HCT116 (cell line): ENCODE data around the gene KIAA0232. TPM values are rescaled to one million over a fixed set of nuclear protein-coding genes. Genes with fewer than 3 reads are reported as not detected.

ENCODE experiments used
- ATAC-seq: fragments of 200-7000 bp; cut with Tn5 transposase; 2 replicates; pipeline ENCODE4 v1.9.1; 2020; ENCODE audit warnings: mild to moderate bottlenecking, moderate library complexity
- Bru-seq: library from RNA; stranded (reverse); fragments of 400-500 nt; gene quantifications from one replicate; lab custom pipeline; 2021; lab: Mats Ljungman, UMichigan
- BruChase-seq, 2 experiments: library from RNA; stranded (reverse); fragments of 400-500 nt; gene quantifications; one replicate each; lab custom pipeline; 2021; lab: Mats Ljungman, UMichigan
- BruUV-seq: library from RNA; stranded (reverse); fragments of 400-500 nt; replicated peaks from 2 replicates; lab custom pipeline; 2021; lab: Mats Ljungman, UMichigan
- CTCF ChIA-PET: fragments of 300-600 bp; sonication (Branson Sonifier 250); formaldehyde crosslinking; loops from one replicate; lab custom pipeline; 2021; ENCODE audit warnings: antibody characterized with exemption; lab: Charles Lee
- POLR2A ChIA-PET: fragments of 300-600, 350-600 bp; sonication (Branson Sonifier 250); formaldehyde crosslinking; loops from one replicate; lab custom pipeline; 2021; ENCODE audit warnings: antibody characterized with exemption; lab: Charles Lee
- RAD21 ChIA-PET, 2 experiments: fragments of 300-600 bp; sonication (Branson Sonifier 250); formaldehyde crosslinking; loops; one replicate each; lab custom pipeline; 2023; ENCODE audit warnings: low total read pairs in 2 of 2; ENCODE audit not compliant: uncharacterized antibody in 2 of 2, unreplicated experiment in 2 of 2, low non-redundant PET in 1 of 2; lab: Charles Lee
- DNase-seq: peaks from one replicate; pipeline ENCODE4 v3.0.0-alpha.2; 2010; ENCODE audit warnings: low read depth, low spot score
- H2AFZ ChIP-seq: fragments of 200-600 bp; shearing (Covaris generic), sonication (generic); 2 replicates; pipeline ENCODE4 v1.6.1; 2017; ENCODE audit warnings: low read depth, mixed run types, mixed read lengths, antibody characterized with exemption, low read length; ENCODE audit not compliant: poor library complexity, severe bottlenecking
- H3K27ac ChIP-seq: 2 replicates; pipeline ENCODE4 v1.5.1; 2012; ENCODE audit warnings: low read depth, low read length
- H3K27me3 ChIP-seq: fragments of 200-600 bp; sonication (generic); 2 replicates; pipeline ENCODE4 v1.6.1; 2016; ENCODE audit warnings: mixed run types, low read length, mixed read lengths; ENCODE audit not compliant: insufficient read depth
- H3K36me3 ChIP-seq, 2 experiments: fragments of 200-500 bp in 1 of 2; fragments of 200-600 bp in 1 of 2; sonication (Bioruptor generic) in 1 of 2; sonication (generic) in 1 of 2; 2 replicates each; pipeline versions ENCODE4 v1.5.1 to v1.6.1; 2014 to 2016; ENCODE audit warnings: low read length in 2 of 2, inconsistent platforms in 1 of 2, mixed read lengths in 1 of 2, mixed run types in 1 of 2; ENCODE audit not compliant: insufficient read depth in 2 of 2, control insufficient read depth in 1 of 2
- H3K4me1 ChIP-seq, 2 experiments: fragments of 200-600 bp in 1 of 2; sonication (generic) in 1 of 2; 2 replicates each; pipeline versions ENCODE4 v1.5.1 to v1.6.1; 2012 to 2017; ENCODE audit warnings: low read length in 2 of 2, inconsistent platforms in 1 of 2, mild to moderate bottlenecking in 1 of 2, mixed read lengths in 1 of 2, mixed run types in 1 of 2, moderate library complexity in 1 of 2; ENCODE audit not compliant: insufficient read depth in 2 of 2, control insufficient read depth in 1 of 2
- H3K4me2 ChIP-seq: fragments of 200-600 bp; sonication (generic); 2 replicates; pipeline ENCODE4 v1.6.1; 2017; ENCODE audit warnings: mixed run types, low read length, mixed read lengths
- H3K4me3 ChIP-seq, 2 experiments: fragments of 200-600 bp in 1 of 2; sonication (generic) in 1 of 2; replicated peaks in 1 of 2; 2 replicates each; pipeline ENCODE4 v1.5.1; 2011 to 2016; ENCODE audit warnings: low read length in 2 of 2, control low read depth in 1 of 2, low read depth in 1 of 2, mild to moderate bottlenecking in 1 of 2, mixed read lengths in 1 of 2, mixed run types in 1 of 2
- H3K79me2 ChIP-seq: fragments of 200-600 bp; sonication (generic); 2 replicates; pipeline ENCODE4 v1.6.1; 2017; ENCODE audit warnings: mild to moderate bottlenecking, mixed run types, low read length, moderate library complexity, mixed read lengths; ENCODE audit not compliant: insufficient read depth
- H3K9ac ChIP-seq: fragments of 200-600 bp; sonication (generic); 2 replicates; pipeline ENCODE4 v1.6.1; 2016; ENCODE audit warnings: low read length, mixed read lengths
- H3K9me2 ChIP-seq: fragments of 200-600 bp; sonication (generic), shearing (Covaris generic); 2 replicates; pipeline ENCODE4 v1.6.1; 2017; ENCODE audit warnings: mixed run types, mild to moderate bottlenecking, moderate library complexity; ENCODE audit not compliant: insufficient read depth
- H3K9me3 ChIP-seq, 2 experiments: fragments of 200-500 bp in 1 of 2; fragments of 200-600 bp in 1 of 2; sonication (Bioruptor generic) in 1 of 2; sonication (generic) in 1 of 2; 2 replicates each; pipeline ENCODE4 v1.6.1; 2014 to 2017; ENCODE audit warnings: low read length in 2 of 2, mixed read lengths in 2 of 2, inconsistent platforms in 1 of 2, low read depth in 1 of 2, mild to moderate bottlenecking in 1 of 2, mixed run types in 1 of 2, moderate library complexity in 1 of 2; ENCODE audit not compliant: control insufficient read depth in 1 of 2, insufficient read depth in 1 of 2
- H4K20me1 ChIP-seq: fragments of 200-600 bp; sonication (generic), shearing (Covaris generic); 2 replicates; pipeline ENCODE4 v1.6.1; 2017; ENCODE audit warnings: mixed run types, mild to moderate bottlenecking, moderate library complexity; ENCODE audit not compliant: insufficient read depth
- CEBPB ChIP-seq: IDR thresholded peaks from 2 replicates; pipeline ENCODE4 v1.6.1; 2012; ENCODE audit warnings: low read depth
- EGR1 ChIP-seq: IDR thresholded peaks from 2 replicates; pipeline ENCODE4 v1.6.1; 2012; ENCODE audit warnings: low read depth
- EZH2 ChIP-seq: fragments of 200-600 bp; sonication (generic); IDR thresholded peaks from 2 replicates; pipeline ENCODE4 v1.6.1; 2017; ENCODE audit warnings: antibody characterized with exemption, mixed run types
- EZH2phosphoT487 ChIP-seq: fragments of 200-600 bp; IDR thresholded peaks from 2 replicates; pipeline ENCODE4 v1.6.1; 2018; ENCODE audit warnings: antibody characterized with exemption, borderline replicate concordance
- POLR2A ChIP-seq: IDR thresholded peaks from 2 replicates; pipeline ENCODE4 v1.7.0; 2011; ENCODE audit warnings: borderline replicate concordance; ENCODE audit not compliant: insufficient read depth, insufficient read length; ENCODE audit errors: extremely low read depth
- POLR2AphosphoS5 ChIP-seq: IDR thresholded peaks from 2 replicates; pipeline ENCODE4 v1.6.1; 2011; ENCODE audit warnings: mild to moderate bottlenecking, low read depth, low read length, moderate library complexity
- SIN3A ChIP-seq: IDR thresholded peaks from 2 replicates; pipeline ENCODE4 v1.6.1; 2012; ENCODE audit warnings: low read depth
- SP1 ChIP-seq: IDR thresholded peaks from 2 replicates; pipeline ENCODE4 v1.6.1; 2012; ENCODE audit warnings: low read depth
- YY1 ChIP-seq: IDR thresholded peaks from 2 replicates; pipeline ENCODE4 v1.6.1; 2011; ENCODE audit warnings: low read length, low read depth, moderate library complexity, mild to moderate bottlenecking; ENCODE audit not compliant: insufficient replicate concordance; ENCODE audit errors: extremely low read depth
- ZFX ChIP-seq: fragments of 450-650 bp; IDR thresholded peaks from 2 replicates; pipeline ENCODE4 v1.6.1; 2017
- intact Hi-C: fragments of 100-400 bp; cut with micrococcal nuclease; formaldehyde crosslinking; loops from 2 replicates; pipeline ENCODE4 v1.10.0; 2022
- long read RNA-seq: library from polyadenylated mRNA; unstranded; transcript quantifications from one replicate; pipeline ENCODE4 v2.0.0, GENCODE V29; 2021; ENCODE audit not compliant: unreplicated experiment
- polyA plus RNA-seq: library from polyadenylated mRNA; unstranded; fragments of >200 nt; gene quantifications from 2 replicates; pipeline ENCODE4 v1.2.1, GENCODE V29; 2012; ENCODE audit warnings: missing spikeins
- total RNA-seq: library from RNA; stranded (reverse); gene quantifications from one replicate; pipeline ENCODE4 v1.2.1, GENCODE V29; 2021; ENCODE audit not compliant: unreplicated experiment
- TF ChIP-seq, protein P1 (sequence below): IDR thresholded peaks from 2 replicates; pipeline ENCODE4 v1.6.1; 2012
- TF ChIP-seq, protein P2 (sequence below): IDR thresholded peaks from 2 replicates; pipeline ENCODE4 v1.6.1; 2012

Gene KIAA0232, protein sequence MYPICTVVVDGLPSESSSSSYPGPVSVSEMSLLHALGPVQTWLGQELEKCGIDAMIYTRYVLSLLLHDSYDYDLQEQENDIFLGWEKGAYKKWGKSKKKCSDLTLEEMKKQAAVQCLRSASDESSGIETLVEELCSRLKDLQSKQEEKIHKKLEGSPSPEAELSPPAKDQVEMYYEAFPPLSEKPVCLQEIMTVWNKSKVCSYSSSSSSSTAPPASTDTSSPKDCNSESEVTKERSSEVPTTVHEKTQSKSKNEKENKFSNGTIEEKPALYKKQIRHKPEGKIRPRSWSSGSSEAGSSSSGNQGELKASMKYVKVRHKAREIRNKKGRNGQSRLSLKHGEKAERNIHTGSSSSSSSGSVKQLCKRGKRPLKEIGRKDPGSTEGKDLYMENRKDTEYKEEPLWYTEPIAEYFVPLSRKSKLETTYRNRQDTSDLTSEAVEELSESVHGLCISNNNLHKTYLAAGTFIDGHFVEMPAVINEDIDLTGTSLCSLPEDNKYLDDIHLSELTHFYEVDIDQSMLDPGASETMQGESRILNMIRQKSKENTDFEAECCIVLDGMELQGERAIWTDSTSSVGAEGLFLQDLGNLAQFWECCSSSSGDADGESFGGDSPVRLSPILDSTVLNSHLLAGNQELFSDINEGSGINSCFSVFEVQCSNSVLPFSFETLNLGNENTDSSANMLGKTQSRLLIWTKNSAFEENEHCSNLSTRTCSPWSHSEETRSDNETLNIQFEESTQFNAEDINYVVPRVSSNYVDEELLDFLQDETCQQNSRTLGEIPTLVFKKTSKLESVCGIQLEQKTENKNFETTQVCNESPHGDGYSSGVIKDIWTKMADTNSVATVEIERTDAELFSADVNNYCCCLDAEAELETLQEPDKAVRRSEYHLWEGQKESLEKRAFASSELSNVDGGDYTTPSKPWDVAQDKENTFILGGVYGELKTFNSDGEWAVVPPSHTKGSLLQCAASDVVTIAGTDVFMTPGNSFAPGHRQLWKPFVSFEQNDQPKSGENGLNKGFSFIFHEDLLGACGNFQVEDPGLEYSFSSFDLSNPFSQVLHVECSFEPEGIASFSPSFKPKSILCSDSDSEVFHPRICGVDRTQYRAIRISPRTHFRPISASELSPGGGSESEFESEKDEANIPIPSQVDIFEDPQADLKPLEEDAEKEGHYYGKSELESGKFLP (N-terminal part only)
- 18.1 TPM for total RNA-seq
- polyA plus RNA-seq, result 5.3 and 6.5 TPM in 2 replicates
- Bru-seq, nascent RNA, result percentile 91 among the genes with signal in this experiment
- BruChase-seq, experiment 1, labeled RNA remaining after a 6-hour chase, result percentile 87 among the genes with signal in this experiment
- percentile 93 among the genes with signal in this experiment for BruChase-seq, experiment 2, labeled RNA remaining after a 2-hour chase
- long read RNA-seq, partial matches to known transcripts, result 7 of 15 reads
- long read RNA-seq, other reads (novel, unspliced or antisense), result 8 of 15 reads

DNA sequence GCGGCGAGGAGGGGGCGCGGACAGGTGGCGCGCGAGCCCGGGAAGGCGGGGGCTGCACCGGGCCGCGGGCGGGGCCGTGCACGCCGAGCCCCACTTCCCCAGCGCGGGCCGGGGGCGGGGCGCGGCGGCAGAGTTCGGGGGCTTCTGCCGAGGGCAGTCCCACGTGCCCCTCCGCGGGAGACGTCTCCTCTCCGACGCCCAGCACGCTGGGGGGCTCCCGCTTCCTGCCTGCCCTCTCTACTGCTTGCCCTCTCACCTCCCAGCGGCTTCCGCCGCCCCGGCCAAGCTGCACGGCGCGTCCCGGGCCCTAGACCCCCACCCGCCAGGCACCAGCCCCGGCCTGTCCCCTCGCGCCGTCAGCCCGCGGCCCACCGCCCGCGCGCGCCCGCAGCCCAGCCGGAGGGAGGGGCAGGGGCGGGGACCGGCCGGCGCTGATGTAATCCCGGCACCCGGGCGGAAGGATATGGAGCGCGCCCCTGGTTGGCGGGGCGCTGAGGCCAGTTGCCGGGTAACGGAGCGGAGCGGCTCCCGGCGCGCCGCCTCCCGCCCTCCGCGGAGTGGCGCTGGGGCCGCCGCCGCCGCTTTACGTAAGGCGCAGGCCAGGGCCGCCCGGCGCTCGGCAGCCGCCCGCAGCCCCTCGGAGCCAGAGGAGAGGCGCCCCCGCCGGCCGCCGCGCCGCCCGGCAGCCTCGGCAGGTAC, at the start of gene KIAA0232:
TSS of gene KIAA0232 (plus strand) at position 581 of the 699 bp plus-strand sequence. CDS start 41,727 bp downstream, outside the sequence.
- POLR2A ChIA-PET, result no interaction called here
- intact Hi-C loops, result no loop called here
- ATAC-seq, result peak; percentile 81

More for the DNA sequence above, at the start of gene KIAA0232:
- BruUV-seq, result no TSS peak
- H4K20me1 ChIP-seq, result peaks cover 6% of the 10 kb centered on the region; the same call in 1 of the 2 replicates
- peak within 1 kb of the TSS; percentile 97 for H3K9ac ChIP-seq
- no peak within 1 kb of the TSS for H2AFZ ChIP-seq
- peak within 1 kb of the TSS; percentile 99 for H3K4me2 ChIP-seq
- no peaks in the 10 kb centered on the region for H3K9me2 ChIP-seq
- peak; percentile 77 for DNase-seq
- CTCF ChIA-PET, result interaction anchor here (0.9 kb wide), 1 partner anchor 91 kb away, joined by 4 read pairs; no protein-coding TSS in a partner anchor
- peaks cover 12 to 20% of the 10 kb centered on the region in 2 experiments for H3K4me1 ChIP-seq
- RAD21 ChIA-PET, result no interaction called here
- H3K27ac ChIP-seq, result peak within 1 kb of the TSS; percentile 94
- no peaks in the 10 kb centered on the region for H3K27me3 ChIP-seq
- H3K36me3 ChIP-seq, result no peaks in the 10 kb centered on the region
- no peaks in the 10 kb centered on the region for H3K9me3 ChIP-seq
- H3K4me3 ChIP-seq, result peak within 1 kb of the TSS; percentile 83 to 93
- TF ChIP-seq CEBPB (peak; percentile 48; the same call in 1 of the 2 replicates), EZH2phosphoT487 (no peak), SIN3A (peak; percentile 47), EZH2 (no peak), EGR1 (0 out of 2 replicates have a peak, but pooled peaks have one; percentile 3), ZFX (no peak), SP1 (peak; percentile 37; the same call in 1 of the 2 replicates), POLR2AphosphoS5 (peak; percentile 60; the same call in 1 of the 2 replicates), POLR2A (peak; percentile 58), YY1 (peak; percentile 17)
- TF ChIP-seq, protein P1, sequence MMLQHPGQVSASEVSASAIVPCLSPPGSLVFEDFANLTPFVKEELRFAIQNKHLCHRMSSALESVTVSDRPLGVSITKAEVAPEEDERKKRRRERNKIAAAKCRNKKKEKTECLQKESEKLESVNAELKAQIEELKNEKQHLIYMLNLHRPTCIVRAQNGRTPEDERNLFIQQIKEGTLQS, result 0 out of 2 replicates have a peak, but pooled peaks have one; percentile 48
- TF ChIP-seq, protein P2, sequence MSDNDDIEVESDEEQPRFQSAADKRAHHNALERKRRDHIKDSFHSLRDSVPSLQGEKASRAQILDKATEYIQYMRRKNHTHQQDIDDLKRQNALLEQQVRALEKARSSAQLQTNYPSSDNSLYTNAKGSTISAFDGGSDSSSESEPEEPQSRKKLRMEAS, result peak; percentile 64
- TF ChIP-seq, all 23 proteins: peak for 9
- H3K79me2 ChIP-seq, result peaks cover 36% of the 10 kb centered on the region
